Stimulated activated CD8-positive, alpha-beta memory T cell treated with anti-CD3 and anti-CD28 coated beads, Interleukin-4, amount 100 ng/mL, for 48 hours (primary cell): ENCODE measurements around the gene RPL29.

Experiments
- DNase-seq: peaks from one replicate; pipeline ENCODE4 v3.0.0-alpha.2; 2020

RPL29 gene

GRCh38 chr3:51961602-51962569 is 33.8 kb downstream of the RPL29 start:
- no peak for DNase-seq

GRCh38 chr3:51961011-51961410 is 34.7 kb downstream of the RPL29 start:
- no peak for DNase-seq

GRCh38 chr3:51960386-51960785 is 35.3 kb downstream of the RPL29 start:
- no peak for DNase-seq

GRCh38 chr3:51959651-51960050 is 36.0 kb downstream of the RPL29 start:
- no peak for DNase-seq

- DNase-seq, result no peak
Observed at GRCh38 chr3:51958603-51959521, 36.8 kb downstream of the RPL29 start.

GRCh38 chr3:51957520-51958205 is 38.0 kb downstream of the RPL29 start:
- no peak for DNase-seq

GRCh38 chr3:51955893-51956770 is 39.6 kb downstream of the RPL29 start:
- DNase-seq, result peak; percentile 68

GRCh38 chr3:51955175-51955892 is 40.4 kb downstream of the RPL29 start, which contains the start of gene GPR62:
GPR62 (plus strand) TSS chr3:51955381; CDS start chr3:51955653, 272 bp downstream.
- no peak for DNase-seq

- no peak for DNase-seq
Observed at GRCh38 chr3:51954713-51955112, 41.0 kb downstream of the RPL29 start.

- DNase-seq, result no peak
Observed at GRCh38 chr3:51954105-51954504, 41.6 kb downstream of the RPL29 start.

- DNase-seq, result no peak
Observed at GRCh38 chr3:51953445-51953844, 42.2 kb downstream of the RPL29 start.

GRCh38 chr3:51950899-51951298 is 44.8 kb downstream of the RPL29 start:
- no peak for DNase-seq

- no peak for DNase-seq
Observed at GRCh38 chr3:51949121-51949520, 46.6 kb downstream of the RPL29 start.

GRCh38 chr3:51948016-51948580 is 47.6 kb downstream of the RPL29 start:
- no peak for DNase-seq

- DNase-seq, result no peak
Observed at GRCh38 chr3:51947215-51947900, 48.3 kb downstream of the RPL29 start.

GRCh38 chr3:51946796-51947195 is 48.9 kb downstream of the RPL29 start:
- DNase-seq, result no peak

- no peak for DNase-seq
Observed at GRCh38 chr3:51945926-51946705, 49.6 kb downstream of the RPL29 start.

- DNase-seq, result no peak
Observed at GRCh38 chr3:51945031-51945840, 50.5 kb downstream of the RPL29 start.
